ENCODE results near the gene OR10H4.
"Not testable (repeated sequence)": the region's sequence is repeated elsewhere in the genome, so short reads cannot be mapped to it uniquely, and the experiment has no call there.

Gene OR10H4

DNA sequence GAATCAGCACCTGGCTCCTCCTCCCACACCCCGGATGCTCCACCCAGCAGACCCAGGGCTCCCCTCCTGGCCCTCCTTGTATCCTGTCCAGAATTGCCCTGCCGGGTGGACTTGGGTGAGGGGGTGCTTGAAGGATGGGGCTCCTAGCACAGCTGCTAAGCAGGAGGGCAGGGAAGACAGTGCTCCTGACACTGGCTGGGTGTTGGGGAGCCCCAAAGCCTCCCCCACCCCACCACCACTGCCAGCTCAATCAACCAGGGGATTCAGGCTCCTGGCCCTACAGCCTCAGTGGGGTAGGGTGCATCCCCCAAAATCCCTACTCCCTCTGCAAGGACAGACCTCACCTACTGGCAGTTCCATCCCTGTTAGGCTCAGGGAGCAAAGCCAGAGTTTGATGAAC lies 11.9 kb upstream of the OR10H4 start:
- H3K27me3 ChIP-seq (replicated peaks; ENCODE audit: control insufficient read depth, insufficient read depth, low read length, poor library complexity, severe bottlenecking), result peaks cover 9% of the 10 kb centered on the region
- no peaks in the 10 kb centered on the region for H3K36me3 ChIP-seq (ENCODE audit: control insufficient read depth, insufficient read depth, low read length)
- H3K4me1 ChIP-seq (ENCODE audit: control insufficient read depth, insufficient read depth, low read length, poor library complexity, severe bottlenecking), result no peaks in the 10 kb centered on the region
- no peak for DNase-seq
- H3K4me3 ChIP-seq (ENCODE audit: insufficient read depth, low read depth, low read length, poor library complexity, severe bottlenecking), result no peak overlapping the region
- no peak overlapping the region for H3K27ac ChIP-seq (ENCODE audit: insufficient read depth, low read length, poor library complexity, severe bottlenecking)
- H3K9me3 ChIP-seq (ENCODE audit: control insufficient read depth, low read length), result no peaks in the 10 kb centered on the region

- no peaks in the 10 kb centered on the region for H3K4me1 ChIP-seq (ENCODE audit: control insufficient read depth, insufficient read depth, low read length, poor library complexity, severe bottlenecking)
- H3K9me3 ChIP-seq (ENCODE audit: control insufficient read depth, low read length), result no peaks in the 10 kb centered on the region
- H3K27ac ChIP-seq (ENCODE audit: insufficient read depth, low read length, poor library complexity, severe bottlenecking), result no peak overlapping the region
- H3K36me3 ChIP-seq (ENCODE audit: control insufficient read depth, insufficient read depth, low read length), result no peaks in the 10 kb centered on the region
- no peak overlapping the region for H3K4me3 ChIP-seq (ENCODE audit: insufficient read depth, low read depth, low read length, poor library complexity, severe bottlenecking)
- peaks cover 9% of the 10 kb centered on the region for H3K27me3 ChIP-seq (replicated peaks; ENCODE audit: control insufficient read depth, insufficient read depth, low read length, poor library complexity, severe bottlenecking)
- no peak for DNase-seq
These were observed 11.0 kb upstream of the OR10H4 start for GRCh38 chr19:15937771-15938170.

GRCh38 chr19:15944401-15944800 lies 4.4 kb upstream of the OR10H4 start:
- no peak for DNase-seq
- Histone ChIP-seq H3K9me3 (ENCODE audit: control insufficient read depth, low read length) (no peaks in the 10 kb centered on the region), H3K36me3 (ENCODE audit: control insufficient read depth, insufficient read depth, low read length) (no peaks in the 10 kb centered on the region), H3K27me3 (replicated peaks; ENCODE audit: control insufficient read depth, insufficient read depth, low read length, poor library complexity, severe bottlenecking) (no peaks in the 10 kb centered on the region), H3K27ac (ENCODE audit: insufficient read depth, low read length, poor library complexity, severe bottlenecking) (no peak overlapping the region), H3K4me3 (ENCODE audit: insufficient read depth, low read depth, low read length, poor library complexity, severe bottlenecking) (no peak overlapping the region), H3K4me1 (ENCODE audit: control insufficient read depth, insufficient read depth, low read length, poor library complexity, severe bottlenecking) (no peaks in the 10 kb centered on the region)

DNA sequence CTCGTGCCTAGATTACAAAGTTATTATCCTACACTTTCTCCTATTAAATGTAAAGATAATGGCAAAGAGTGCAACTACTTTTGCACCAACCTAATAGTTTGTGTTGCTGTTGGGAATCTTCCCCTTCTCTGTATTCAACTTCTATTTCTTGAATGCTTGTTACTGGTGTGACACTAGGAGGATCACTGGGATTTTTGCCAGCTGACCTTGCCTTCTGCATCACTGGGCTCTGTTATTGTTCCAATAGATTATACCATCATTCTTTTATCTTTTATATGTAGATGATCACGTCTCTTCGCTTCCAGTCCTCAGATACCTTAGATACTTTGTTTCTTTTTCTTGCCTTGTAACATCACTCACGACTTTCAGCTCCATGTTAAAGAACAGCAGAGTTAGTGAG lies 3.5 kb upstream of the OR10H4 start:
- Histone ChIP-seq H3K27ac (ENCODE audit: insufficient read depth, low read length, poor library complexity, severe bottlenecking) (no peak overlapping the region), H3K27me3 (replicated peaks; ENCODE audit: control insufficient read depth, insufficient read depth, low read length, poor library complexity, severe bottlenecking) (no peaks in the 10 kb centered on the region), H3K4me3 (ENCODE audit: insufficient read depth, low read depth, low read length, poor library complexity, severe bottlenecking) (no peak overlapping the region), H3K4me1 (ENCODE audit: control insufficient read depth, insufficient read depth, low read length, poor library complexity, severe bottlenecking) (no peaks in the 10 kb centered on the region), H3K9me3 (ENCODE audit: control insufficient read depth, low read length) (no peaks in the 10 kb centered on the region), H3K36me3 (ENCODE audit: control insufficient read depth, insufficient read depth, low read length) (no peaks in the 10 kb centered on the region)
- no peak for DNase-seq

- DNase-seq, result no peak
- Histone ChIP-seq H3K9me3 (ENCODE audit: control insufficient read depth, low read length) (no peaks in the 10 kb centered on the region), H3K27ac (ENCODE audit: insufficient read depth, low read length, poor library complexity, severe bottlenecking) (no peak overlapping the region), H3K4me1 (ENCODE audit: control insufficient read depth, insufficient read depth, low read length, poor library complexity, severe bottlenecking) (no peaks in the 10 kb centered on the region), H3K4me3 (ENCODE audit: insufficient read depth, low read depth, low read length, poor library complexity, severe bottlenecking) (no peak overlapping the region), H3K27me3 (replicated peaks; ENCODE audit: control insufficient read depth, insufficient read depth, low read length, poor library complexity, severe bottlenecking) (peaks cover 7% of the 10 kb centered on the region), H3K36me3 (ENCODE audit: control insufficient read depth, insufficient read depth, low read length) (no peaks in the 10 kb centered on the region)
These were observed 6.0 kb downstream of the OR10H4 start for GRCh38 chr19:15954820-15955219.

DNA sequence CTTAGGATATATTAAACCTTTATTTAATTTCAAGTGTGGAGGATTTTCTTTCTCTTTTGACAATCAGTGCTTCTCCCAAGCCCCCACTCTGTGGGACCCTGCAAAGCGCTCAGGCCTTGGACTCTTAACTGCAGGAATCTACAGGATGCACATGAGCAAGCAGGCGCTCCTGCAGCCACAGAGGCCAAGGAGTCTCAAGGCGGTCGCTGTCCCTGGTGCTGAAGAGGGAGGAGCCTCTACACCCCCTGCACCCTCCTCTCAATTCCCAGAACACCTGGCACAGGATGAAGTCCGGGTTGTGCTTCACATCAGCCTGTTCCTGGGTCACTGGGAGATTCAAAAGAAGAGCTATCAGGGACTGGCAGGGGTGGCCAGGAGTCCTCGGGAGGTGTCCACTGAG lies 13.5 kb downstream of the OR10H4 start:
- Histone ChIP-seq H3K9me3 (ENCODE audit: control insufficient read depth, low read length) (no peaks in the 10 kb centered on the region), H3K27me3 (replicated peaks; ENCODE audit: control insufficient read depth, insufficient read depth, low read length, poor library complexity, severe bottlenecking) (no peaks in the 10 kb centered on the region), H3K4me3 (ENCODE audit: insufficient read depth, low read depth, low read length, poor library complexity, severe bottlenecking) (no peak overlapping the region), H3K27ac (ENCODE audit: insufficient read depth, low read length, poor library complexity, severe bottlenecking) (no peak overlapping the region), H3K4me1 (ENCODE audit: control insufficient read depth, insufficient read depth, low read length, poor library complexity, severe bottlenecking) (no peaks in the 10 kb centered on the region), H3K36me3 (ENCODE audit: control insufficient read depth, insufficient read depth, low read length) (no peaks in the 10 kb centered on the region)
- no peak for DNase-seq

GRCh38 chr19:15964231-15964630 lies 15.4 kb downstream of the OR10H4 start:
- H3K27me3 ChIP-seq (replicated peaks; ENCODE audit: control insufficient read depth, insufficient read depth, low read length, poor library complexity, severe bottlenecking), result no peaks in the 10 kb centered on the region
- H3K4me1 ChIP-seq (ENCODE audit: control insufficient read depth, insufficient read depth, low read length, poor library complexity, severe bottlenecking), result no peaks in the 10 kb centered on the region
- H3K27ac ChIP-seq (ENCODE audit: insufficient read depth, low read length, poor library complexity, severe bottlenecking), result no peak overlapping the region
- H3K9me3 ChIP-seq (ENCODE audit: control insufficient read depth, low read length), result no peaks in the 10 kb centered on the region
- H3K36me3 ChIP-seq (ENCODE audit: control insufficient read depth, insufficient read depth, low read length), result no peaks in the 10 kb centered on the region
- DNase-seq, result no peak
- H3K4me3 ChIP-seq (ENCODE audit: insufficient read depth, low read depth, low read length, poor library complexity, severe bottlenecking), result no peak overlapping the region

DNA sequence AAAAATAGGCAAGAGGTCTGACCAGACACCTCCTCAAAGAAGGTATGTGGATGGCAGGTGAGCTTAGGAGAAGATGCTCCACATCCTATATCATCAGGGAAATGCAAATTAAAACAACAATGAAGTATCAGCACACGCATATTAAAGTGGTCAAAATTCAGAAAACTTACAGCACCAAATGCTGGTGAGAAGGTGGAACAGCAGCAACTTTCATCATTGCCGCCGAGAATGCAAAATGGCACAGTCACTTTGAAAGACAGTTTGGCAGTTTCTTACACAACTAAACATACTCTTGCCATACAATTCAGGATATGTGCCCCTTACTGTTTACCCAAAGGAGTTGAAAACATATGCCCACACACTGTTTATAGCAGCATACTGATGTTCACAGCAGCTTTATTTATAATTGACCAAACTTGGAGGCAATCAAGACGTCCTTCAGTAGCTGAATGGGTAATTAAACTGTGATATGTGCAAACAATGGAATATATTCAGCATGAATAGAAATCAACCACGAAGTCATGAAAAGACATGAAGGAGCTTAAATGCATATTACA lies 22.5 kb downstream of the OR10H4 start:
- no peaks in the 10 kb centered on the region for H3K4me1 ChIP-seq (ENCODE audit: control insufficient read depth, insufficient read depth, low read length, poor library complexity, severe bottlenecking)
- H3K4me3 ChIP-seq (ENCODE audit: insufficient read depth, low read depth, low read length, poor library complexity, severe bottlenecking), result no peak overlapping the region
- no peak for DNase-seq
- H3K36me3 ChIP-seq (ENCODE audit: control insufficient read depth, insufficient read depth, low read length), result no peaks in the 10 kb centered on the region
- H3K27ac ChIP-seq (ENCODE audit: insufficient read depth, low read length, poor library complexity, severe bottlenecking), result no peak overlapping the region
- H3K9me3 ChIP-seq (ENCODE audit: control insufficient read depth, low read length), result no peaks in the 10 kb centered on the region
- peaks cover 3% of the 10 kb centered on the region for H3K27me3 ChIP-seq (replicated peaks; ENCODE audit: control insufficient read depth, insufficient read depth, low read length, poor library complexity, severe bottlenecking)

DNA sequence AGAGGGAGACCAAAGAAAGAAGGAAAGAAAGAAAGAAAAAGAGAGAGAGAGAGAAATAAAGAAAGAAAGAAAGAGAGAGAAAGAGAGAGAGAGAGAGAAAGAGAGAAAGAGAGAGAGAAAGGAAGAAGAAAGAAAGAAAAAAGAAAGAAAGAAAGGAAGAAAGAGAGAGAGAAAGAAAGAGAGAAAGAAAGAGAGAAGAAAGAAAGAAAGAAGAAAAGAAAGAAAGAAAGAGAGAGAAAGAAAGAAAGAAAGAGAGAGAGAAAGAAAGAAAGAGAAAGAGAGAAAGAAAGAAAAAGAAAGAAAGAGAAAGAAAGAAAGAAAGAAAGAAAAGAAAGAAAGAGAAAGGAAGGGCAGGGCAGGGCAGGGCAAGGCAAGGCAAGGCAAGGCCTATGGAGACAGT lies 23.2 kb downstream of the OR10H4 start:
- not testable (repeated sequence) for H3K4me3 ChIP-seq (ENCODE audit: insufficient read depth, low read depth, low read length, poor library complexity, severe bottlenecking); DNase-seq; H3K36me3 ChIP-seq (ENCODE audit: control insufficient read depth, insufficient read depth, low read length); H3K9me3 ChIP-seq (ENCODE audit: control insufficient read depth, low read length); H3K27me3 ChIP-seq (replicated peaks; ENCODE audit: control insufficient read depth, insufficient read depth, low read length, poor library complexity, severe bottlenecking); H3K27ac ChIP-seq (ENCODE audit: insufficient read depth, low read length, poor library complexity, severe bottlenecking); H3K4me1 ChIP-seq (ENCODE audit: control insufficient read depth, insufficient read depth, low read length, poor library complexity, severe bottlenecking)

GRCh38 chr19:15974856-15975255 lies 26.0 kb downstream of the OR10H4 start:
- H3K27me3 ChIP-seq (replicated peaks; ENCODE audit: control insufficient read depth, insufficient read depth, low read length, poor library complexity, severe bottlenecking), result peaks cover 10% of the 10 kb centered on the region
- no peaks in the 10 kb centered on the region for H3K36me3 ChIP-seq (ENCODE audit: control insufficient read depth, insufficient read depth, low read length)
- H3K9me3 ChIP-seq (ENCODE audit: control insufficient read depth, low read length), result no peaks in the 10 kb centered on the region
- H3K4me3 ChIP-seq (ENCODE audit: insufficient read depth, low read depth, low read length, poor library complexity, severe bottlenecking), result no peak overlapping the region
- no peak overlapping the region for H3K27ac ChIP-seq (ENCODE audit: insufficient read depth, low read length, poor library complexity, severe bottlenecking)
- no peak for DNase-seq
- H3K4me1 ChIP-seq (ENCODE audit: control insufficient read depth, insufficient read depth, low read length, poor library complexity, severe bottlenecking), result no peaks in the 10 kb centered on the region
